Measurements from ENCODE around the gene SEC61B.

Gene SEC61B

DNA sequence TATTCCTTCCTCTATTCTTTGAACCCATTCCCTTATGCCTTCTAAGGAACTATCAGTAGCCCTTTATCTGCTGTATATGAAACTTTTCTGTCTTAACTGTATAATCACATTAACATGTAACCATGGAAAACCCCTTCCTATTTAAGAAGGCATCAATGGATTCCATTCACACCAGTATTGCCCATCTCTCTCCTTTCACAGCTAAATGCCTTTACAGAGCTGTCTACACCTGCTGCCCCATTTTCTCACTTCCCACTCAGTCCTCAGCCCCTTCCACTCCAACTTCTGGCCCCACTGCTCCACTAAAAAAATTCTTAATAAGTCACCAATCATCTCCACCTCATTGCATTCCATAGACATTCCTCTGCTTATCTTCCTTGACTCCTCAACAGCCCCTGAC is 50.8 kb downstream of the SEC61B start:
- DNase-seq (ENCODE audit: low read depth, low spot score) = no peak

DNA sequence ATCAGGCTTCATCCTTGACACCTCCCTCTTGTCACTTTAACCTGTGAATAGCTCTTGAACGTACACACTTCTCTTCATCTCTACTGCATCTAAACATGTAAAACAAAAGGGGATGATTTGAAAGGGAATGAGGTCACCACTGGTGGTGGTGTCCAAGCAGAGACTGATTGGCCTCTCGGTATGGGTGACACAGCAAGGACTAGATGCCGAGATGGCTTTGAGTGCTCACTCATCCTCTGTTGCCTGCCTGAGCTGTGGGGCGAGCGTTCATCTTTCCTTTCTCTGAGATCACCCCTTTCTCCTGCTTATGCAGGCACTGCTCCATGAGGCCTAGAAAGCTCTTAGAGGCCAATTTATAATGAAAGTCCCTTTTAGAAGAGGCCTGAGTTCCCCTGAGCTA is 51.9 kb downstream of the SEC61B start:
- DNase-seq (ENCODE audit: low read depth, low spot score) = no peak

DNA sequence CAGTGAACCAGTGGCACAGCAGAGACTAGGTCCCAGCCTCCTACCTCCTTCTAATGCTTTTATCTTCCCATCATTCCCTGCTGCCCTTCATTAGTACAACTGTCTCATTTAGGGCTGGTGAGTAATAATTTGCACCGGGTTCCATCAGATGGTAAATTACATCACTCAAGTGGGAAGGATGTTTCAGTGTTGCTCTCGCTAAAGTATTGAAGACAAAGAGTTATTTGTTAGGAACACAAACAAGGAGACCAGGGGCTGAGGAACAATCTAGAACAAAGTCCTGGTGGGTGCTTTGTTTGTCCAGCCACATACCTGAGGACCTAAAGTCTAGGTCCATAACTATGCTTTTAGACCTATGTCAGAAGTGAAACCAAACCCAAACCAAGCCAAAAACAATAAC is 52.4 kb downstream of the SEC61B start:
- no peak for DNase-seq (ENCODE audit: low read depth, low spot score)
